Fibroblast of pulmonary artery (primary cell): Measurements from ENCODE around the gene TM4SF4.
A peak's percentile ranks its signal among the peaks of the same experiment; 100 is the strongest.

Experiments used
- DNase-seq: peaks from one replicate; pipeline ENCODE4 v3.0.0-alpha.2; 2010; ENCODE audit warnings: low read depth
- H3K4me3 ChIP-seq: replicated peaks from 2 replicates; pipeline ENCODE4 v1.5.1; 2011; ENCODE audit warnings: low read depth, mild to moderate bottlenecking, control low read depth, low read length, moderate library complexity
- TF ChIP-seq, protein P1 (sequence below): IDR thresholded peaks from 2 replicates; pipeline ENCODE4 v1.5.1; 2011; ENCODE audit warnings: mild to moderate bottlenecking, control low read depth, low read length, inconsistent platforms; ENCODE audit errors: missing control alignments

TM4SF4 gene

GRCh38 chr3:149468504-149469212 is 5.8 kb upstream of the TM4SF4 start:
- DNase-seq: no peak
- TF ChIP-seq, protein P1, sequence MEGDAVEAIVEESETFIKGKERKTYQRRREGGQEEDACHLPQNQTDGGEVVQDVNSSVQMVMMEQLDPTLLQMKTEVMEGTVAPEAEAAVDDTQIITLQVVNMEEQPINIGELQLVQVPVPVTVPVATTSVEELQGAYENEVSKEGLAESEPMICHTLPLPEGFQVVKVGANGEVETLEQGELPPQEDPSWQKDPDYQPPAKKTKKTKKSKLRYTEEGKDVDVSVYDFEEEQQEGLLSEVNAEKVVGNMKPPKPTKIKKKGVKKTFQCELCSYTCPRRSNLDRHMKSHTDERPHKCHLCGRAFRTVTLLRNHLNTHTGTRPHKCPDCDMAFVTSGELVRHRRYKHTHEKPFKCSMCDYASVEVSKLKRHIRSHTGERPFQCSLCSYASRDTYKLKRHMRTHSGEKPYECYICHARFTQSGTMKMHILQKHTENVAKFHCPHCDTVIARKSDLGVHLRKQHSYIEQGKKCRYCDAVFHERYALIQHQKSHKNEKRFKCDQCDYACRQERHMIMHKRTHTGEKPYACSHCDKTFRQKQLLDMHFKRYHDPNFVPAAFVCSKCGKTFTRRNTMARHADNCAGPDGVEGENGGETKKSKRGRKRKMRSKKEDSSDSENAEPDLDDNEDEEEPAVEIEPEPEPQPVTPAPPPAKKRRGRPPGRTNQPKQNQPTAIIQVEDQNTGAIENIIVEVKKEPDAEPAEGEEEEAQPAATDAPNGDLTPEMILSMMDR: no peak
- no peak overlapping the region for H3K4me3 ChIP-seq

DNA sequence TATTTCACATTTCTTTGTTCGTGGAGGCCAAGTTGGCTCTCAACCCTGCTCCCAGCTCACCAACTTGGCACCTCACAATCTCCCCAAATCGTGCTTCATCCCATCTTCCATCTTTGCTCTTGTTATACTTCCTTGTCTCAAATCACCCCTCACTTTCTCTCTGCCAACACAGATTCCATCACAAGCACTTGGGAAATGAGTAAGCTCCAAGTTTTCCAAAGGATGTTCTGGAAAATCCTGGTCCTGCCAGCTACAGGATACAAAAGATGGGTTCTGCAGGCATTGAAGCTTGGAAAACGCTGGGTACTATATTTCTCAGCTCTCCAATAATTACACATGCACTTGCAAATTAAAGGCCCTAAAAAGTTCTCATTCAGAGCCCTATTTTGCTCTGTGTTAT is 4.1 kb upstream of the TM4SF4 start:
- no peak for DNase-seq
- TF ChIP-seq, protein P1: no peak
- H3K4me3 ChIP-seq: no peak overlapping the region

DNA sequence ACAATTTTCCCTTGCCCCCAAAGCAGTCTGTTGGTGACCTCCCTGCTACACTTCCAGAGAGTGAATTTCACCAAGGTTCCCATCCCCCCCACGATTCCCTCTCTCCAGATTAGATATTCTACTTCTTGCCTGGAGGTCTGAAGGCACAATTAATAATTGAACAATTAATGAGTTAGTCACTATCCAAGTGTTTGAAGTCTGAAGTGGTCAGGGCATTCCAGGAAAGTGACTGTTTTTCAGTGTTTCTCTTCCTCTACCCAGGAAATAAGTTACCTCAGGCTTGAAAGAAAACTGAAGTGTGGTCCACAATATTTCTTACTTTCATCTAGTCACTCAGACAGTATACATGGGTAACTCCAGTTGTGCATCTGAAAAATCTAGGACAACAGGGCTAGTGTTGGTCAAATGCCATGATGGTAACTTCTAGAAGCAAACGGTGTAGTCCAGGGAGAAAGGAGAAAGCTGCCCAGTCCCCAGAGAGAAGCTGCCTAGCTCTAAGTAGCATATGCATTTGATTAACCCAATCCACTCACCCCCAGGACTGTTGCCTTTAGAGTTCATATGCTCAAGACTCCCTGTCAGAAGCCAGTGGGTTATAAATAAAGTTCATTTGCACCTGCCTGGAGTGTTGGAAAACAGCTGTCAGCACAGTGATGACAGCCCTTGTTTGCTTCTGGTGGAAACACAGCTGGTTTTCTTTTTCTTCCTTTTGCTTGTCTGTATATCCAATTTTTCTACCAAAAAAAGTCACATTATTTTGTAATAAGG is 2.3 kb upstream of the TM4SF4 start:
- no peak overlapping the region for H3K4me3 ChIP-seq
- TF ChIP-seq, protein P1: no peak
- peak; percentile 33 for DNase-seq

- H3K4me3 ChIP-seq: no peak overlapping the region
- DNase-seq: peak; percentile 76
- TF ChIP-seq, protein P1: no peak
Measured at GRCh38 chr3:149473357-149474249, 894 bp upstream of the TM4SF4 start.

- no peak overlapping the region for H3K4me3 ChIP-seq
- TF ChIP-seq, protein P1: no peak
- no peak for DNase-seq
Measured at GRCh38 chr3:149475451-149476060, 1.1 kb downstream of the TM4SF4 start.

DNA sequence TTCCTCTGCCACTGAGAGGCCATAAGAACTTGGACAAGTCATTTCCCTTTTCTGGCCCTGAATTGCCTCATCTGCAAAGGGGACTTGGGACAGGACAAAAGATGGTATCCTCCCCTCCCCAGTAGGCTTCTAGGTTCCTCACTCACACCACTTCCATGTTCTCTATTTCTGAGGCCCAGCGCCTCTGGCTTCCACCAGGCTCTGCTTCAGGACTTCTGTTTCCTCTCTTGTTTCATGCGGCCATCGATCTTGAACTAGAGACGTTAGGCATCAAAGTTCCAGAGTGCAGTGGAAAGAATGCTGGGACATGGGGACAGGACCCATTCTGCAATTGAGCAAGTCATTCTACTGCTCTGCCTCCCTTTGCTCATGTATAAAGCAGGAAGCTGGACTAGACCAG is 1.7 kb downstream of the TM4SF4 start:
- no peak overlapping the region for H3K4me3 ChIP-seq

More for the DNA sequence above, 1.7 kb downstream of the TM4SF4 start:
- TF ChIP-seq, protein P1: no peak
- DNase-seq: no peak
